Measurements from ENCODE around the gene NFATC2.
A peak's percentile ranks its signal among the peaks of the same experiment; 100 is the strongest.

The NFATC2 gene

DNA sequence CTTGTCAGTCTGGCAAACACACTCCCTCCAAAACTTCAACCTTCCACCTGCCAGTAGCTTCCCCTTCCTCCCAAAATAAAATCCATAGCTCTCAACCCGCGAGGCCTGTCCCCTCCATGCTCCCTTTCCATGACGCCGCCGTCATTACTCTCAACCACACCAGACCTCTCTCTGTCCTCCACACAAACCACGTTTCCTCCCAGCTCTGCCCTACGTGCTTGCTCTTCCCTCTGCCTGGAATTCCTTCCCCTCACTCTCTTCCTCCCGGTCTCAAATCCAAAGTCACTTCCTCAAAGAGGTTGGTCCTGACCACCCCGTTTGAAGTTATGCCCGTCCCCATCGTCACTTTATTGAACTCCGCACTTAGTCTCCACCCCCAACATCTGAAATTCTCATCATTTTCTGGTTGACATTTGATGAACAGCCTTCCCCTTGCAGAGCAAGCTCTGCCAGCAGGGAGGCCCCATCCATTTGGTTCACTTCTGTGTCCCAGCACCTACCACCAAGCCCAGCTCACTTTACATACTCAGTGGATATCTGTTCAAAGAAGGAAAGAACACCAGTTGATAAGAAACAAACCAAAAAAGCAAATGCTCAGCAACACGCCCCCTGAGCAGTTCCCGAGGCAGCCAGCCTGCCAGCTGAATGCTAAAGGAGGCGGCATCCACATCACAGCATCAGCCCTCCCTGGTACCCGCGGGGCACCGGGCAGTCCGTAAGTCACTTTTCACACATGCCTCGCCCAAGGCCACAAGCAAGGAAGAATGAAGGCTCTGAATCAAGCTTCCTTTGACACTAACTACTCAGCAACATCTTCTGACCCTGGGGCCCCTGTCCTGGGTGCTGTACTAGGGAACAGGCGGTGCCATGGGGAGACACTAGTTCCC is 125.0 kb downstream of the NFATC2 start:
- no peak for TF ChIP-seq GATA1 (IDR thresholded peaks at IDR 0.05; ENCODE audit: low read depth, low read length)
- TF ChIP-seq POLR2A (IDR thresholded peaks at IDR 0.05; ENCODE audit: low read length), result no peak
- DNase-seq, result no peak

DNA sequence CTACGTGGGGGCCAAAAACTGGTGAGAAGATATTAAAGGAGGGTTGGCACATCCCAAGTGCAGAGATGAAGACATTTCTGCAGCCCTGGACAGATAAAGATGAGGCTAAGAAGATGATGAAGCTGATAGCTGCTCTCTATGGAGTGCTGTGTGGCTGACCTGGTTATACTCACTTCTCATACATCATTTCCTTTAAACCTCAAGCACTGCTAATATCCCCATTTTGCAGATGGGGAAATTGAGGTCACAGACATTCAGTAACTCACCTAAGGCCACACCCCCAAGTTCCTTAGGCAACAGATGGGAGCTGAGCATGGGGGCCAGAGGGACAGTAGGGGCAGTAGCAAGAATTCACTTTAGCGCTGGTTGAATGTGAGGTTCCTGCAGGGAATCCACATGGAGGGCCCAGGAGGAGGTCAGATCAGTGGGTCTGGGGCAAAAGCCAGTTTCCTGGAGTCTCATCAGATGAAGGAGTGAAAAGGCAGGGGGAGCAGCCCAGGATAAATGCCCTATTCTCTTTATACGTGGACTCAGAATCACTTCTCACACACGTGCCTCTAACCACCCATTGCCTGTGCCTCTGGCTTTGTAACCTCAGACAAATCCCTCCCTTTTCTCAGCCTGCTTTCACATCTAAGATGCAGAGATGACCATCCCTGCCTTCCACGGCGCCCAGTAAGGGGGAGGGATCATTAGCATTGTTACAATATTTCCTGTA is 125.8 kb downstream of the NFATC2 start:
- TF ChIP-seq GATA1 (IDR thresholded peaks at IDR 0.05; ENCODE audit: low read depth, low read length) (no peak), POLR2A (IDR thresholded peaks at IDR 0.05; ENCODE audit: low read length) (no peak)
- no peak for DNase-seq

DNA sequence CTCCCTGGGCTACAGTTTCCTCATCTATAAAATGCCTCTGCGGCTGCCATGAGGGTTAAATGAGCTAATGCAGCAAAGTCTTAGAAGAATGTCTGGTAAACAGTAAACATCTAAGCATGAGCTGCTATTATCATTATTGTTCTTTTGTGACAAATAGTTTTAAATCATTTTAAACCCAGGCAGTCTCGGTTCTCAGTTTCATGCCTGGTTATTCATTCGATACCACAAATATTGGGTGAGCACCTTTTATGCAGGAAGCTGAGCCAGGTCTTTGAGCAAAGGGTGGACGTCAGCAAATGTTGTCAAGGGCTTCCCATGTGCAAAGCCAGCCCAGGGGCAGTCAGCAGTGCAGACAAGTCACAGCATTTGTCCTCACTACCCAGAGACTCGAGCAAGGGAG is 128.7 kb downstream of the NFATC2 start:
- no peak for TF ChIP-seq GATA1 (IDR thresholded peaks at IDR 0.05; ENCODE audit: low read depth, low read length)
- TF ChIP-seq POLR2A (IDR thresholded peaks at IDR 0.05; ENCODE audit: low read length), result no peak
- no peak for DNase-seq

DNA sequence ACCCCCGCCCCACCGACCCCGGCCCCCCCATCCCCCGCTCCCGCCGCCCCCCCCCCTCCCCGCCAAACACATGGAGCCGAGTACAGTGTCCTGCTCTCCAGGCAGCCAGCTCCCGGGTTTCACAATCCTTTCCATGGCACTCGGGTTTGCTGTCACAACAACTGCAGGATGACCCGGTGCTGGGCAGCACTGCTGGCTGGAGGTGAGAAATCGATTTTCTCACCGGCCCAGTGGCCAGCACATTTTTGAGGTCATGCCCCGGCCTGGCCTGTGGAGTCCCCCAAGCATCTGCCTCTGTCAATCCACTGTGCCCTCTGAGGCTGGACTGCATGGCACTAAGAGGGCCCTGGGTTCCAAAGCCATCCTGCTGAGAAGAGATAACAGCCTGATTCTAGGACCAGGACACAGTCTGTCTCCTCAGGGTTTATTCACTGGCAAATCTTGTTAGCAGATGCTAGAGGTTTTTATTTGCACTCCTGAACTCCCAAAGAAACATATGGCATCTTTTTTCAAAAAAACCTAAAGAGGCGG is 129.5 kb downstream of the NFATC2 start:
- no peak for DNase-seq
- TF ChIP-seq POLR2A (IDR thresholded peaks at IDR 0.05; ENCODE audit: low read length) (no peak), GATA1 (IDR thresholded peaks at IDR 0.05; ENCODE audit: low read depth, low read length) (no peak)

DNA sequence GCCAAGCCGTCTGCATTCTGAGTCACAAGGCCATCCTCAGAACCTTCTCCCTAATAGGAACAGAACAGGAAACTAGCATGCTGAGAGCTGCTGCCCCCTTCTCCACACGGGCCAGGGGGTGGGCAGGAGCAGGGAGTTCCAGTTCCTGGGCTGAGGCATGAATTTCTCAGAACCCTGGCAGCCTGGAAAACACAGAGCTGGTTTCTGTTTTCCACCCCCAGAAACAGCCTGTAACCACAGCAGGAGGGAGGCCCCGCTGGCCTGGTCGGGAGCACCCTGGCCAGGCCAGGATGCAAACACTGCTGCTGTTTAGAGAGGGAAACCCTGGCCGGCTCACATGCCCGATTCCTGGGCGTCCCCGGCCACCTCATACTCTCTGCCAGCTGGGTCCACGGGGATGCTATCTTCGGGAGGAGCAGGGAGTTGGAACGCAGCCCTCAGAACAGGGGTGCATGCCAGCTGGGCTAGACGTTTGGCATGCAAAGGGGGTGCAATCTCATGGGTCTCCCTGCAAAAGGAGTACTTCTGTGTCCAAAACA is 130.1 kb downstream of the NFATC2 start:
- no peak for DNase-seq
- TF ChIP-seq GATA1 (IDR thresholded peaks at IDR 0.05; ENCODE audit: low read depth, low read length) (no peak), POLR2A (IDR thresholded peaks at IDR 0.05; ENCODE audit: low read length) (no peak)

DNA sequence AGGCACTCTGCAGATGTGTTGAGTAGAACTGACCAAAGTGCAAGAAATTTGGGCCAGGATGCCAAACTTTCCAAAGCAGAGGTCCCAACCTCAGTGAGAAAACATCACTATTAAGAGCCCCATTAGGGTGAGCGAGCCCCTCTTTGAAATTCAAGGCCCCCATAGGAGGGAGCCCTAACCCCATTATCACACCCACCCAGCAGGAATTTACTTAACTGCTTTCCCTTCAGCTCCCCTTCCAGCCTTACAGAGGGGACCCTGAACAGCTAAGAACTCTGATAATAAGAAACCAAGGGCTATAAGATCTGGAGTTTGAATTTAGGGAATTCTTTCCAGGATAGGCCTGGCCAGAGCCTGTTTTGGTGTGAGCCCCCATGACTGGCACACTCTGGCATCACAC is 130.6 kb downstream of the NFATC2 start:
- TF ChIP-seq POLR2A (IDR thresholded peaks at IDR 0.05; ENCODE audit: low read length), result no peak
- TF ChIP-seq GATA1 (IDR thresholded peaks at IDR 0.05; ENCODE audit: low read depth, low read length), result no peak
- DNase-seq, result no peak

DNA sequence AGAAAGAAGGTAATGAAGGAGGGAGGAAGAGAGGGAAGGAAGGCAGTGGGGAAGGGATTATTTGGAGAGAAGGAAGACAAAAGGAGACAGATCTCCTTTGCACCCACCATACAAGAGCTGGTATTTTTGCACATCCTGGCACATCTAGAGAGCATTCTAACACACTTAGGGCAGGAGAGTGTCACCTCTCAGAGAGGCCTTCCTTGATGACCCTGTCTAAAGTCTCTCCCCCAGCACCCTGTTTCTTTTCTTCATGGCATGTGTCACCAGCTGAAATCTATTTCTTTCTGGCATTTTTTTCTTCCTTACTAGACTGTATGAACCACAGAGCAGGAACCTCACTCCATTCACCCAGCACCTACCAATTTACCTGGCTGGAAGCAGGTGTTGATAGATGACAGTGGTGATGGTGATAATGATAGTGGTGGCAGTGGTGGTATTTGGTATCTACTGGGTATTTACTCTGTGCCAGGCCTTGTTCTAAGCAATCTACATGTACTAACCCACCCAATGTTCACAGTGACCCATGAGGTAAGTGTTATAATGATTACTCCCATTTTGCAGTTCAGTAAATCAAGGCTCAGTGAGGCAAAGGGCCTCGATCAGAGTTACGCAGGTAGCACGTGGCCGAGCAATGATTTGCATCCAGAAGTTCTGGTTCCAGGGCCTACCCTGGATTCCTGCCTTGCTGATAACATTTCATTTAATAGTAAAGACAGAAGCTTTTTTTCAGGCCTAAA is 131.8 kb downstream of the NFATC2 start:
- DNase-seq, result no peak

DNA sequence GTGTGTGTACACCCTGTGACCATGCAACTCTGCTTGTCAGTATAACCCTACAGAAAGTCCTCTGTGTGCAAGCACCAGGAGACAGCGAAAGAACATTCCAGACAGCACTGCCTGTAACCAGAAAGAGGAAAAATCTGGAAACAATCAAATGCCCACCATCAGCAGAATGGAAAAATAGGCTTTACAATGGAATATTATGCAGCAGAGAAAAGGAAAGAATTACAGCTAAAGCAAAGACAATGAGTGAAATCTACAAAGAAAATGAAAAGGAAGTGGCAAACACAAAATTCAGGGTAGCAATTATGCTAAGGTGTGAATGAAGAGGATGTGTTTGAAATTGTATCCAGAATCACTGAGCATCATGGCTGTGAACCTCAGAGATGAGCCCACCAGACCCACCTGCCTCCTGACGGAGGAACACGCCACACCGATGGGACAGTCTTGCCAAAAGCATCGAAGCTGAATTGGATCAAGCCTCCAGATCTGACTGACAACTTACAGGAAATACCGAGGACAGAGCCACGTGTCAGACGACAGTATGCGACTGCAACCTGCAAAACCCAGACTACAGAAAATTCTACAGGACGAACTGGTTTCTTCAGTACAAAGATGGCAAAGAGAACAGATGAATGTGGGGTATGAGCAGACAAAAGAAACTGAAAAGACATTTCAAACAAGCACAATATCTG is 133.2 kb downstream of the NFATC2 start:
- TF ChIP-seq GATA1 (IDR thresholded peaks at IDR 0.05; ENCODE audit: low read depth, low read length) (no peak), POLR2A (IDR thresholded peaks at IDR 0.05; ENCODE audit: low read length) (no peak)
- DNase-seq, result no peak

More for the DNA sequence above, 131.8 kb downstream of the NFATC2 start:
- no peak for TF ChIP-seq POLR2A (IDR thresholded peaks at IDR 0.05; ENCODE audit: low read length)
- TF ChIP-seq GATA1 (IDR thresholded peaks at IDR 0.05; ENCODE audit: low read depth, low read length), result no peak

DNA sequence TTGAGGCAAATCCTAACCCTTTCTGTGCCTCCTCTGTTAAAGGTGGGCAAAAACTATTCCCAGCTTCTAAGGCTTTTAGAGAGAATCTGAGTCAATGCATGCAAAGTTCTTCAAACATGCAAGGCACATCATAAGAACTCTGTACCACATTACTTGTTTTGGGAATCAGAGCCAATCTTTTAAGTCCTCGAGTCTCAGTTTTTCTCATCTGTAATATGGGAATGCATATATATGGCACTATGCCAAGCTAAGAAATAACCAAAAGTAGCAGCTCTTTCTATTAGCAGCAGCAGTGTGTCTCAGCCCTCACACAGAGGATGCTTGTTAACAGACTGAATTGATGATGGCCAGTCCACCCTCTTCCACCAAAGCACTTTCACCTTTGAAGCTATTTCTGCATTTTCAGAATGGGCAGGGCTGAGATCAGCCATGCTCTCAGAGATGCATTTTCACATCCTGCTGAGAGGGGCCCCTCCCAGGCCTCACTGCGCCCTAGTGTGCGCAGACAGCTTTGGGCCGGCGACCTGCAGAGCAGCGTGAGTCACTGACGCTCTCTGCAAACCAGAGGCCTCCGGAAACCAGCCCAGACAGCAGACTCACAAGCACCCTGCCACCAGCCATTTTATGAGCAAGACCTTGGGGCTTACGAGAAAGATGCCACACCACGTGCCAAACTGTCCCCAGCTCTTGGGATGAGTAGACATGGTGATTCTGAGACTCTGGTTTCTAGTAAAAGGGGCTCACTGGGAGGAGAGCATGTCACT is 138.0 kb downstream of the NFATC2 start:
- TF ChIP-seq GATA1 (IDR thresholded peaks at IDR 0.05; ENCODE audit: low read depth, low read length) (no peak), POLR2A (IDR thresholded peaks at IDR 0.05; ENCODE audit: low read length) (no peak)
- DNase-seq, result no peak

DNA sequence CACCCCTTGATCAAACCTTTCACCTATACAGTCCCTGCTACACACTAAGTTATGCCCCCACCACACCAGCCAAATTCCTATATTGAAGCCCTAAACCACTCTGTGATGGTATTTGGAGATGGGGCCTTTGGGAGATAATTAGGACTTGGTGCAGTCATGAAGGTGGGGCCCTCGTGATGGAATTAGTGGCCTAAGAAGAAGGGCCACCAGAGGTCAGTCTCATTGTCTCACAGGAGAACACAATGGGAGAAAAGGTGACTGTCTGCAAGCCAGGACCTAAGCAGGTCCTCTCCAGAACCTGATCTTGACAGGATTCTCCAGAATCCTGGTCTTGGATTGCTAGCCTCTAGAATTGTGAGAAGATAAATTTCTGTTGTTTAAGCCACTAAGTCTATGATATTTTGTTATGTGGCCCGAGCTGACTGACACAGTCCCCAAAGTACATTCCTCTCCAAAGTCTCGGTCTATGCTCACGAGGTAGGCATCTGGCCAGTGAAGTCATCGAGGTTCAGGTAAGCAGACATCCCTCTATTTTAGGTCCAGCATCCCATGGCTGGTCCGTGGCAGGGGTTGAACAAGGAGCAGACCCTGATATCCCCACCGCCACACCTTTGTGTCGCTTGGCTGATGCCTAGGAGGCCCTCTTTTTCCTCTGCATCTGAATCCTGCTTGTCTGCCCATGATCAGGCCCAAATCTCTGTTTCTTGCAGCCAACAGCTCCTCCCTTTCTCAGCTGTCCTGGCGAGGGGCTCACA is 138.9 kb downstream of the NFATC2 start:
- DNase-seq, result peak in 1 of 2 experiments; percentile 6
- TF ChIP-seq POLR2A (IDR thresholded peaks at IDR 0.05; ENCODE audit: low read length) (no peak), GATA1 (IDR thresholded peaks at IDR 0.05; ENCODE audit: low read depth, low read length) (no peak)

DNA sequence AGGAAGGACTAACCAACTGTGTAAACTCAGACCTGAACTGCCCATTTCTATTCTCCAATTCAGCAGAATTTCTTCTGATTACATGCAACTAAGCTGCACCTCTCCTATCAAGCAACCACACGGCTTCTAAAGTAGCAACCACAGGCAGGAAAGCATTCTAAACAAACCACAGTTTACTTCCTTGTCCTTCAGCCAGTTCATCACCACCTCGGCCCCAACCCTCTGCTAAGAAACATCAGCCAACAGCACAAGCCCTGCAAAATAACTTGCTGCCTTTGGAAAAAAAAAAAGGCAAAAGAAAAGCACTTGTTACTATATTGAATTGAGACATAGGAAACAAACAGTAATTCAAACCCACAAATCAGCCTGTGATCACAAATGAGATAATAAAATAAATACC is 140.3 kb downstream of the NFATC2 start:
- DNase-seq, result no peak
- TF ChIP-seq GATA1 (IDR thresholded peaks at IDR 0.05; ENCODE audit: low read depth, low read length) (no peak), POLR2A (IDR thresholded peaks at IDR 0.05; ENCODE audit: low read length) (no peak)

DNA sequence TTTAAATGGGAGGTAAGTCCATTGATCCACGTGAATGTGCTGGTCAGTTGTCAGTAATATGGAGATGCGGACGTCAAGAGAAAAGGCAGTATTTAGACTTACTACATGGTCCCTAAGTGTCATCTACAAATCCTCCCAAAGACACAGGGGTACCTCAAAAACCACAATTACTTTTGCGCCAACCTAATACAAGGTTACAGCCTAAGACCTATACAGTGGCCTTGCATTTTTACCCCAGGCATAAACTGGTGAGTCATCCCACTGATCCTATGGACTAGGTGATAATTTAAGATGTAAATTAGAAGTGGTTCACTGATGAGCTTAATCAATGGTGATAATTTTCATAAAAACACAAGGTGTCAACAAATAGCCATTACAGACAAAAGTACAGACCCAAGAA is 141.0 kb downstream of the NFATC2 start:
- TF ChIP-seq GATA1 (IDR thresholded peaks at IDR 0.05; ENCODE audit: low read depth, low read length) (no peak), POLR2A (IDR thresholded peaks at IDR 0.05; ENCODE audit: low read length) (no peak)
- no peak for DNase-seq
